ENCODE data around the gene CERT1.
"Not testable (repeated sequence)": the region's sequence is repeated elsewhere in the genome, so short reads cannot be mapped to it uniquely, and the experiment has no call there.

Gene CERT1

GRCh38 chr5:75491621-75492020, 19.8 kb downstream of the CERT1 start:
- no peak for FAIRE-seq
- TF ChIP-seq POU2F2 (IDR thresholded peaks at IDR 0.05; ENCODE audit: low read depth, low read length) (no peak), TAF1 (IDR thresholded peaks at IDR 0.05; ENCODE audit: low read depth, low read length) (no peak), POLR2A (IDR thresholded peaks at IDR 0.05; ENCODE audit: low read depth, low read length) (no peak), POLR2AphosphoS5 (IDR thresholded peaks at IDR 0.05; ENCODE audit: low read depth, low read length) (no peak), PAX5 (IDR thresholded peaks at IDR 0.05; ENCODE audit: insufficient read depth, low read length, severe bottlenecking) (no peak), SPI1 (IDR thresholded peaks at IDR 0.05; ENCODE audit: low read depth, low read length) (no peak)
- DNase-seq (ENCODE audit: insufficient read length, low spot score): no peak

GRCh38 chr5:75489847-75490246, 21.6 kb downstream of the CERT1 start:
- not testable (repeated sequence) for FAIRE-seq

GRCh38 chr5:75484605-75485004, 26.8 kb downstream of the CERT1 start:
- FAIRE-seq: no peak
- DNase-seq (ENCODE audit: insufficient read length, low spot score): no peak
- TF ChIP-seq POLR2AphosphoS5 (IDR thresholded peaks at IDR 0.05; ENCODE audit: low read depth, low read length): no peak
- no peak for TF ChIP-seq POLR2A (IDR thresholded peaks at IDR 0.05; ENCODE audit: low read depth, low read length)
- no peak for TF ChIP-seq PAX5 (IDR thresholded peaks at IDR 0.05; ENCODE audit: insufficient read depth, low read length, severe bottlenecking)
- no peak for TF ChIP-seq SPI1 (IDR thresholded peaks at IDR 0.05; ENCODE audit: low read depth, low read length)
- TF ChIP-seq POU2F2 (IDR thresholded peaks at IDR 0.05; ENCODE audit: low read depth, low read length): no peak
- no peak for TF ChIP-seq TAF1 (IDR thresholded peaks at IDR 0.05; ENCODE audit: low read depth, low read length)

More at GRCh38 chr5:75489847-75490246, 21.6 kb downstream of the CERT1 start:
- DNase-seq (ENCODE audit: insufficient read length, low spot score): not testable (repeated sequence)

- TF ChIP-seq TAF1 (IDR thresholded peaks at IDR 0.05; ENCODE audit: low read depth, low read length) (no peak), POU2F2 (IDR thresholded peaks at IDR 0.05; ENCODE audit: low read depth, low read length) (no peak), SPI1 (IDR thresholded peaks at IDR 0.05; ENCODE audit: low read depth, low read length) (no peak), PAX5 (IDR thresholded peaks at IDR 0.05; ENCODE audit: insufficient read depth, low read length, severe bottlenecking) (no peak), POLR2A (IDR thresholded peaks at IDR 0.05; ENCODE audit: low read depth, low read length) (no peak), POLR2AphosphoS5 (IDR thresholded peaks at IDR 0.05; ENCODE audit: low read depth, low read length) (no peak)
- FAIRE-seq: peak; percentile 45
- DNase-seq (ENCODE audit: insufficient read length, low spot score): no peak
Observed at GRCh38 chr5:75482482-75482881, 28.9 kb downstream of the CERT1 start.

GRCh38 chr5:75481024-75481423, 30.4 kb downstream of the CERT1 start:
- no peak for FAIRE-seq
- no peak for TF ChIP-seq POLR2A (IDR thresholded peaks at IDR 0.05; ENCODE audit: low read depth, low read length)
- TF ChIP-seq POLR2AphosphoS5 (IDR thresholded peaks at IDR 0.05; ENCODE audit: low read depth, low read length): no peak
- no peak for TF ChIP-seq PAX5 (IDR thresholded peaks at IDR 0.05; ENCODE audit: insufficient read depth, low read length, severe bottlenecking)
- TF ChIP-seq SPI1 (IDR thresholded peaks at IDR 0.05; ENCODE audit: low read depth, low read length): no peak
- TF ChIP-seq POU2F2 (IDR thresholded peaks at IDR 0.05; ENCODE audit: low read depth, low read length): no peak
- TF ChIP-seq TAF1 (IDR thresholded peaks at IDR 0.05; ENCODE audit: low read depth, low read length): no peak
- no peak for DNase-seq (ENCODE audit: insufficient read length, low spot score)

- FAIRE-seq: no peak
- TF ChIP-seq POLR2A (IDR thresholded peaks at IDR 0.05; ENCODE audit: low read depth, low read length) (no peak), SPI1 (IDR thresholded peaks at IDR 0.05; ENCODE audit: low read depth, low read length) (no peak), PAX5 (IDR thresholded peaks at IDR 0.05; ENCODE audit: insufficient read depth, low read length, severe bottlenecking) (no peak), POU2F2 (IDR thresholded peaks at IDR 0.05; ENCODE audit: low read depth, low read length) (no peak), TAF1 (IDR thresholded peaks at IDR 0.05; ENCODE audit: low read depth, low read length) (no peak), POLR2AphosphoS5 (IDR thresholded peaks at IDR 0.05; ENCODE audit: low read depth, low read length) (no peak)
- no peak for DNase-seq (ENCODE audit: insufficient read length, low spot score)
Observed at GRCh38 chr5:75475364-75475763, 36.1 kb downstream of the CERT1 start.

GRCh38 chr5:75473463-75473862, 38.0 kb downstream of the CERT1 start:
- peak; percentile 61 for FAIRE-seq
- no peak for TF ChIP-seq PAX5 (IDR thresholded peaks at IDR 0.05; ENCODE audit: insufficient read depth, low read length, severe bottlenecking)
- no peak for TF ChIP-seq POLR2AphosphoS5 (IDR thresholded peaks at IDR 0.05; ENCODE audit: low read depth, low read length)
- no peak for TF ChIP-seq POU2F2 (IDR thresholded peaks at IDR 0.05; ENCODE audit: low read depth, low read length)
- TF ChIP-seq POLR2A (IDR thresholded peaks at IDR 0.05; ENCODE audit: low read depth, low read length): no peak
- TF ChIP-seq TAF1 (IDR thresholded peaks at IDR 0.05; ENCODE audit: low read depth, low read length): no peak
- TF ChIP-seq SPI1 (IDR thresholded peaks at IDR 0.05; ENCODE audit: low read depth, low read length): no peak
- no peak for DNase-seq (ENCODE audit: insufficient read length, low spot score)

- DNase-seq (ENCODE audit: insufficient read length, low spot score): no peak
- no peak for FAIRE-seq
Observed at GRCh38 chr5:75472973-75473372, 38.5 kb downstream of the CERT1 start.

GRCh38 chr5:75471193-75471592, 40.2 kb downstream of the CERT1 start:
- TF ChIP-seq POU2F2 (IDR thresholded peaks at IDR 0.05; ENCODE audit: low read depth, low read length): no peak
- TF ChIP-seq PAX5 (IDR thresholded peaks at IDR 0.05; ENCODE audit: insufficient read depth, low read length, severe bottlenecking): no peak
- TF ChIP-seq POLR2AphosphoS5 (IDR thresholded peaks at IDR 0.05; ENCODE audit: low read depth, low read length): no peak
- no peak for TF ChIP-seq SPI1 (IDR thresholded peaks at IDR 0.05; ENCODE audit: low read depth, low read length)
- no peak for TF ChIP-seq POLR2A (IDR thresholded peaks at IDR 0.05; ENCODE audit: low read depth, low read length)
- no peak for TF ChIP-seq TAF1 (IDR thresholded peaks at IDR 0.05; ENCODE audit: low read depth, low read length)

More at GRCh38 chr5:75472973-75473372, 38.5 kb downstream of the CERT1 start:
- TF ChIP-seq PAX5 (IDR thresholded peaks at IDR 0.05; ENCODE audit: insufficient read depth, low read length, severe bottlenecking): no peak
- no peak for TF ChIP-seq TAF1 (IDR thresholded peaks at IDR 0.05; ENCODE audit: low read depth, low read length)
- TF ChIP-seq POLR2A (IDR thresholded peaks at IDR 0.05; ENCODE audit: low read depth, low read length): no peak
- no peak for TF ChIP-seq POLR2AphosphoS5 (IDR thresholded peaks at IDR 0.05; ENCODE audit: low read depth, low read length)
- TF ChIP-seq POU2F2 (IDR thresholded peaks at IDR 0.05; ENCODE audit: low read depth, low read length): no peak
- no peak for TF ChIP-seq SPI1 (IDR thresholded peaks at IDR 0.05; ENCODE audit: low read depth, low read length)

GRCh38 chr5:75469017-75469416, 42.4 kb downstream of the CERT1 start:
- FAIRE-seq: no peak
- TF ChIP-seq POU2F2 (IDR thresholded peaks at IDR 0.05; ENCODE audit: low read depth, low read length) (no peak), POLR2AphosphoS5 (IDR thresholded peaks at IDR 0.05; ENCODE audit: low read depth, low read length) (no peak), POLR2A (IDR thresholded peaks at IDR 0.05; ENCODE audit: low read depth, low read length) (no peak), SPI1 (IDR thresholded peaks at IDR 0.05; ENCODE audit: low read depth, low read length) (no peak), PAX5 (IDR thresholded peaks at IDR 0.05; ENCODE audit: insufficient read depth, low read length, severe bottlenecking) (no peak), TAF1 (IDR thresholded peaks at IDR 0.05; ENCODE audit: low read depth, low read length) (no peak)
- no peak for DNase-seq (ENCODE audit: insufficient read length, low spot score)

More at GRCh38 chr5:75471193-75471592, 40.2 kb downstream of the CERT1 start:
- FAIRE-seq (no peak), DNase-seq (ENCODE audit: insufficient read length, low spot score) (no peak)

All from GM12891 (cell line).